Activated B cell treated with CpG ODN at 0.5 μM for 24 hours (primary cell): Measurements from ENCODE around the gene PI4K2B. TPM values are rescaled to one million over a fixed set of nuclear protein-coding genes. Genes with fewer than 3 reads are reported as not detected.

Experiments used
- ATAC-seq: fragments of 200-7000 bp; cut with Tn5 transposase; one replicate; pipeline ENCODE4 v1.10.0; 2021; ENCODE audit warnings: low read depth, mild to moderate bottlenecking, moderate library complexity
- CTCF ChIA-PET: fragments of 350-600 bp; sonication (Branson Sonifier 250); formaldehyde crosslinking; loops from one replicate; lab custom pipeline; 2021; ENCODE audit warnings: antibody characterized with exemption; lab: Charles Lee
- POLR2A ChIA-PET: fragments of 350-600 bp; sonication (Branson Sonifier 250); formaldehyde crosslinking; loops from one replicate; lab custom pipeline; 2021; ENCODE audit warnings: antibody characterized with exemption; lab: Charles Lee
- DNase-seq: peaks from one replicate; pipeline ENCODE4 v3.0.0; 2022
- H3K27ac Mint-ChIP-seq: one replicate; pipeline ENCODE4 v1.8.0; 2020; ENCODE audit warnings: mixed read lengths
- H3K27me3 Mint-ChIP-seq: one replicate; pipeline ENCODE4 v1.8.0; 2021; ENCODE audit warnings: mixed read lengths
- H3K36me3 Mint-ChIP-seq: one replicate; pipeline ENCODE4 v1.8.0; 2021; ENCODE audit warnings: low read depth, mixed read lengths
- H3K4me1 Mint-ChIP-seq: one replicate; pipeline ENCODE4 v1.8.0; 2021; ENCODE audit warnings: mixed read lengths
- H3K4me3 Mint-ChIP-seq: one replicate; pipeline ENCODE4 v1.8.0; 2020; ENCODE audit warnings: mild to moderate bottlenecking, mixed read lengths
- H3K9me3 Mint-ChIP-seq: one replicate; pipeline ENCODE4 v1.8.0; 2020; ENCODE audit warnings: mixed read lengths
- intact Hi-C: fragments of 100-400 bp; cut with micrococcal nuclease; formaldehyde crosslinking; loops from one replicate; pipeline ENCODE4 v1.15.1; 2024
- total RNA-seq: library from RNA; stranded (reverse); gene quantifications from 2 replicates; pipeline ENCODE4 v1.2.3, GENCODE V29; 2022
- TF ChIP-seq, protein P1 (sequence below): fragments of 200-600 bp; IDR thresholded peaks from one replicate; pipeline ENCODE4 v1.8.0; 2022; ENCODE audit warnings: antibody characterized with exemption, mild to moderate bottlenecking

The PI4K2B gene
- total RNA-seq, 1 donor from 2014 or later: 14.8 TPM

DNA sequence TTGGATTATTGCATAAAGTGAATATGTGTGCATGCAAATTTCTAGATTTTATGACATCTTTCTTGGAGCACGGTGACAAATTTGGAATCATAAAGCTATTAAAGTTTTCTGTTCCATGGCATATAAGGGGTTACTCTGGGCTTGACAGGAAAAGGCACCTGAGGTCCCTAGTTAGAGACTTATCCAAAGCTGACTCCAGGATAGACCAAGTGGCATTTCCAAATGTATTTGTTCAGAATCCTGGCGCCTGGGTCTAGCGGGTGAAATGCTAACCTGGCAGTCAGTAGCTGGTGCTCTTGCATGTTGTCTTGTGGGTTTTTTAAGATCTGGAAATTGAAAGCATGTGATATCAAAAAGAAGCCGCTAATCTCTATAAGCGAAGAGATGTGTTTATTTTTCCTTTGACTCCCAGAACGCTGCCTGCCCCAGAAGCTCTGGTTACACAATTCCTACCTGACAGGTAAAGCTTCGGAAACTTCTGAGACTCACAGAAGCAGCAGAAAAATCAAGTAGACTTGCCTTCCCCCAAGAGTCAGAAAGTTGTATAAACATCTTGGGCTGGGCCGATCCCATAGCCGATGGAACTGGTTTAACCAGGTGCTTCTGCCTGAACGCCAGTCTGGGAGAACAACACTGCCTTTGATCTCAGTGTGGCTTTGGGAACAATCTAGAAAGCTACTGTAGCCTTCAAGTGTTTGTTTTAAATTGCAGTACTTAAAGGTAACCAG is 65.8 kb downstream of the PI4K2B start:
- POLR2A ChIA-PET: no interaction called here
- intact Hi-C loops: no loop called here
- H3K9me3 Mint-ChIP-seq: no peaks in the 10 kb centered on the region
- peaks cover 6% of the 10 kb centered on the region for H3K4me1 Mint-ChIP-seq
- peaks cover 13% of the 10 kb centered on the region for H3K27me3 Mint-ChIP-seq
- CTCF ChIA-PET: no interaction called here
- ATAC-seq (no peak), DNase-seq (no peak)
- H3K4me3 Mint-ChIP-seq: no peak overlapping the region
- TF ChIP-seq, protein P1, sequence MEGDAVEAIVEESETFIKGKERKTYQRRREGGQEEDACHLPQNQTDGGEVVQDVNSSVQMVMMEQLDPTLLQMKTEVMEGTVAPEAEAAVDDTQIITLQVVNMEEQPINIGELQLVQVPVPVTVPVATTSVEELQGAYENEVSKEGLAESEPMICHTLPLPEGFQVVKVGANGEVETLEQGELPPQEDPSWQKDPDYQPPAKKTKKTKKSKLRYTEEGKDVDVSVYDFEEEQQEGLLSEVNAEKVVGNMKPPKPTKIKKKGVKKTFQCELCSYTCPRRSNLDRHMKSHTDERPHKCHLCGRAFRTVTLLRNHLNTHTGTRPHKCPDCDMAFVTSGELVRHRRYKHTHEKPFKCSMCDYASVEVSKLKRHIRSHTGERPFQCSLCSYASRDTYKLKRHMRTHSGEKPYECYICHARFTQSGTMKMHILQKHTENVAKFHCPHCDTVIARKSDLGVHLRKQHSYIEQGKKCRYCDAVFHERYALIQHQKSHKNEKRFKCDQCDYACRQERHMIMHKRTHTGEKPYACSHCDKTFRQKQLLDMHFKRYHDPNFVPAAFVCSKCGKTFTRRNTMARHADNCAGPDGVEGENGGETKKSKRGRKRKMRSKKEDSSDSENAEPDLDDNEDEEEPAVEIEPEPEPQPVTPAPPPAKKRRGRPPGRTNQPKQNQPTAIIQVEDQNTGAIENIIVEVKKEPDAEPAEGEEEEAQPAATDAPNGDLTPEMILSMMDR: no peak
- H3K36me3 Mint-ChIP-seq: no peaks in the 10 kb centered on the region
- no peak overlapping the region for H3K27ac Mint-ChIP-seq

DNA sequence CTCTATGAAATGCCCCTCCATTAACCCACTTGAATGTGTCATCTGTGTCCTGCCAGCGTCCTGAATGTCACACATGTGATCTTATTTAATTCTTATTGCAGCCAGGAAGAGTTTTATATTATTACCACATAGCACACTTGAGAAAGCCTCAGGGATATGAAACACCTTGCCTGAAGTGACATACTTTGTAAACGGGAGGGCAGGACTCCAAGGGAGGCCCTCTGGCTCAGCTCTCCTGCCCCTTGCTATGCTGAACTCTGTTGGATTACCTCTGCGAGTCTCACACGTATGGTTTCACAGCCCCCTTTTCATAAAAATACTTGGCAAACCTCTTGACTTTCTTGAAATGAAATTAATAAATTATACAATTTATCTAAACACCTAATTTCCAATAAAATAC is 67.6 kb downstream of the PI4K2B start:
- Mint-ChIP-seq H3K4me1 (peaks cover 6% of the 10 kb centered on the region), H3K27ac (no peak overlapping the region), H3K4me3 (no peak overlapping the region), H3K36me3 (no peaks in the 10 kb centered on the region), H3K9me3 (no peaks in the 10 kb centered on the region), H3K27me3 (peaks cover 11% of the 10 kb centered on the region)
- intact Hi-C loops: no loop called here
- ChIA-PET CTCF (no interaction called here), POLR2A (no interaction called here)
- DNase-seq (no peak), ATAC-seq (no peak)
- TF ChIP-seq, protein P1: no peak

DNA sequence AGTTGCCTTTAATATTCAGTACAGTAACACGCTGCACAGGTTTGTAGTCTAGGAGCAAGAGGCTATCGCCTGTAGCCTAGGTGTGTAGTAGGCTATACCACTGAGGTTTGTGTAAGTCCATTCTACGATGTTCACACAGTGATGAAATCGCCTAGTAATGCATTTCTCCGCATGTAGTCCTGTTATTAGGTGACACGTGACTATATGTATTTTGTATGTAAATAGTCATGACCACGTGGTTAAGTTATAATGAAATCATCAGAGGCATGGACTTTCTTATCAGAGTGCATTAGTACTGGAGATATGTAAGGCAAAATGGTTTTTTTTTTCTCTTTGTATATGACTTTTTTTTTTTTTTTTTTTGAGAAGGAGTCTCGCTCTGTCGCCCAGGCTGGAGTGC is 68.8 kb downstream of the PI4K2B start:
- H3K36me3 Mint-ChIP-seq: no peaks in the 10 kb centered on the region
- ChIA-PET CTCF (no interaction called here), POLR2A (no interaction called here)
- DNase-seq (no peak), ATAC-seq (no peak)
- TF ChIP-seq, protein P1: no peak
- H3K9me3 Mint-ChIP-seq: no peaks in the 10 kb centered on the region
- intact Hi-C loops: no loop called here
- H3K4me1 Mint-ChIP-seq: peaks cover 6% of the 10 kb centered on the region
- H3K27me3 Mint-ChIP-seq: peaks cover 14% of the 10 kb centered on the region
- H3K4me3 Mint-ChIP-seq: no peak overlapping the region
- no peak overlapping the region for H3K27ac Mint-ChIP-seq

DNA sequence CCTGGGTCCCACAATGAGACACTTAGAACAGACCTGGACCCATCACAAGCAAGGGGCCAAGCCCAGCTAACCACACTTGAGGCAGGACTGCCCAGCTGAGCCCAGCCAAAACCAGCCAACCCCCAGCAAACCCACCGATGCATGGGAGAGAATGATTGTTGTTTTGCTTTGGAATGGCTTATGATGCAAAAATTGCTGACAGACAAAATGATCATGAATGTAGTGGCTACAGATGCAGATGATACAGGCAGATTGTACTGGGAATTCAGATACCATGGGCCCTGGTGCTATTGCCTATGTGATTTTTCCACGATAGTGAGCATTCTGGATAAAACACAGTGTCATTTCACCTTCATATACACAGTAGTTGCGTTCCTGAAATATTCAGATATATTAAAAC is 69.7 kb downstream of the PI4K2B start:
- TF ChIP-seq, protein P1: no peak
- ChIA-PET CTCF (interaction anchor here (1.2 kb wide), 1 partner anchor 9 kb away, joined by 3 read pairs; the partner anchor contains the start of gene ZCCHC4), POLR2A (no interaction called here)

DNA sequence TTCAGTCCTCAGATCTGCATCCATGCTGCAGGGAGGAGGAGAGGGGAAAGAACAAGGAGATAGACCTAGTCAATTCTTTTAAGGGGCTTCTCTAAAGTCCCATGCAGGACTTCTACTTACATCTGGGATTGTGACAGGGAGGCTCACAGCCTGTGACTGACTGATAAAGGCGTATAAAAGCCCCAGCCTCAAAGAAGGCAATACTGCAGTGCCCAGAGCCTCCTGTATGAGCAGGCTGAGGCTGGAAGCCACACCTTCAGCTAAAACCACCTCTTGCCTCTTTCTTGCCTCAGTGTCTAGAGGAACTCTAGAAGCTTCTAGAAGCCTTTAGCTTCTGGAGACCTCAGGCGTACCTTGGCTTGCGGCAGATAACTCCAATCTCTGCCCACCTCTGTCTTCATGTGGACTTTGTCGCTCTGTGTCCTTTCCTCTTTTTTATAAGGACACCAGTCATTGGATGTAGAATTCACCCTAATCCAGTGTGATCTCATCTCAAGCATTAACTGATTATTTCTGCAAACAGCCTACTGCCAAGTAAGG is 72.8 kb downstream of the PI4K2B start:
- DNase-seq: no peak
- intact Hi-C loops: no loop called here
- Mint-ChIP-seq H3K27ac (no peak overlapping the region), H3K4me1 (peaks cover 30% of the 10 kb centered on the region), H3K27me3 (peaks cover 9% of the 10 kb centered on the region), H3K9me3 (no peaks in the 10 kb centered on the region), H3K4me3 (no peak overlapping the region), H3K36me3 (no peaks in the 10 kb centered on the region)
- ATAC-seq: no peak
- TF ChIP-seq, protein P1: no peak
- ChIA-PET CTCF (no interaction called here), POLR2A (no interaction called here)

More for the DNA sequence above, 69.7 kb downstream of the PI4K2B start:
- intact Hi-C loops: no loop called here
- ATAC-seq (no peak), DNase-seq (no peak)
- Mint-ChIP-seq H3K27me3 (peaks cover 14% of the 10 kb centered on the region), H3K36me3 (no peaks in the 10 kb centered on the region), H3K4me1 (peaks cover 8% of the 10 kb centered on the region), H3K4me3 (no peak overlapping the region), H3K27ac (no peak overlapping the region), H3K9me3 (no peaks in the 10 kb centered on the region)
